SK-N-SH treated with all-trans-retinoic acid at 6 μM for 48 hours (cell line): ENCODE data around the gene CNP.

Experiments
- ATAC-seq: fragments of 200-7000 bp; cut with Tn5 transposase; 3 replicates; pipeline ENCODE4 v1.9.1; 2020; ENCODE audit warnings: mild to moderate bottlenecking, moderate library complexity
- ARNTL ChIP-seq: fragments of 450-650 bp; formaldehyde crosslinking; IDR thresholded peaks from 2 replicates; pipeline ENCODE4 v1.5.0; 2020; ENCODE audit warnings: low read depth, mild to moderate bottlenecking, moderate library complexity, borderline replicate concordance
- BACH2 ChIP-seq: fragments of 250-450 bp; sonication (Bioruptor Pico); IDR thresholded peaks from 2 replicates; pipeline ENCODE4 v1.9.0; 2021; ENCODE audit warnings: mild to moderate bottlenecking, borderline replicate concordance
- CREB5 ChIP-seq: fragments of 250-450 bp; sonication (Bioruptor Pico); IDR thresholded peaks from 2 replicates; pipeline ENCODE4 v1.5.1; 2020; ENCODE audit warnings: low read depth, mild to moderate bottlenecking, moderate library complexity
- CSDC2 ChIP-seq: fragments of 250-450 bp; sonication (Bioruptor Pico); IDR thresholded peaks from 2 replicates; pipeline ENCODE4 v1.5.0; 2020; ENCODE audit warnings: mild to moderate bottlenecking, moderate library complexity
- CSRNP3 ChIP-seq: fragments of 250-450 bp; sonication (Bioruptor Pico); IDR thresholded peaks from 2 replicates; pipeline ENCODE4 v1.5.1; 2021; ENCODE audit warnings: mild to moderate bottlenecking, moderate library complexity
- ESRRG ChIP-seq: fragments of 250-450 bp; sonication (Bioruptor Pico); IDR thresholded peaks from 2 replicates; pipeline ENCODE4 v1.6.1; 2021; ENCODE audit warnings: mild to moderate bottlenecking
- GLIS3 ChIP-seq: fragments of 250-450 bp; sonication (Bioruptor Pico); IDR thresholded peaks from 2 replicates; pipeline ENCODE4 v1.5.0; 2020; ENCODE audit warnings: mild to moderate bottlenecking, moderate library complexity
- ISL1 ChIP-seq: fragments of 250-450 bp; sonication (Bioruptor Pico); IDR thresholded peaks from 2 replicates; pipeline ENCODE4 v2.1.2; 2022; ENCODE audit warnings: mild to moderate bottlenecking, moderate library complexity
- OSR1 ChIP-seq: fragments of 250-450 bp; sonication (Bioruptor Pico); IDR thresholded peaks from 2 replicates; pipeline ENCODE4 v1.8.0; 2022; ENCODE audit warnings: moderate library complexity, mild to moderate bottlenecking, inconsistent platforms
- PATZ1 ChIP-seq: fragments of 250-450 bp; sonication (Bioruptor Pico); IDR thresholded peaks from 2 replicates; pipeline ENCODE4 v1.8.0; 2020; ENCODE audit warnings: mild to moderate bottlenecking, moderate library complexity, borderline replicate concordance
- POU6F1 ChIP-seq: fragments of 250-450 bp; sonication (Bioruptor Pico); IDR thresholded peaks from 2 replicates; pipeline ENCODE4 v1.8.0; 2021; ENCODE audit warnings: low read depth, mild to moderate bottlenecking, moderate library complexity, borderline replicate concordance
- PPARA ChIP-seq: fragments of 250-450 bp; sonication (Bioruptor Pico); IDR thresholded peaks from 2 replicates; pipeline ENCODE4 v1.5.0; 2020; ENCODE audit warnings: mild to moderate bottlenecking, borderline replicate concordance
- SNAI2 ChIP-seq: fragments of 250-450 bp; sonication (Bioruptor Pico); IDR thresholded peaks from 2 replicates; pipeline ENCODE4 v1.5.0; 2020; ENCODE audit warnings: mild to moderate bottlenecking, moderate library complexity
- TCF4 ChIP-seq: fragments of 250-450 bp; sonication (Bioruptor Pico); IDR thresholded peaks from 2 replicates; pipeline ENCODE4 v1.8.0; 2021; ENCODE audit warnings: mild to moderate bottlenecking, moderate library complexity, borderline replicate concordance
- TOX ChIP-seq: fragments of 250-450 bp; sonication (Bioruptor Pico); IDR thresholded peaks from 2 replicates; pipeline ENCODE4 v1.8.0; 2021; ENCODE audit warnings: mild to moderate bottlenecking, moderate library complexity, borderline replicate concordance
- TSHZ2 ChIP-seq: fragments of 250-450 bp; sonication (Bioruptor Pico); IDR thresholded peaks from 2 replicates; pipeline ENCODE4 v1.5.0; 2020; ENCODE audit warnings: mild to moderate bottlenecking, moderate library complexity
- ZC3H10 ChIP-seq: fragments of 250-450 bp; sonication (Bioruptor Pico); IDR thresholded peaks from 2 replicates; pipeline ENCODE4 v1.5.1; 2021; ENCODE audit warnings: mild to moderate bottlenecking, moderate library complexity
- ZFP30 ChIP-seq: fragments of 450-650 bp; formaldehyde crosslinking; IDR thresholded peaks from 2 replicates; pipeline ENCODE4 v1.5.0; 2022; ENCODE audit warnings: mild to moderate bottlenecking, moderate library complexity
- ZNF565 ChIP-seq: fragments of 450-650 bp; formaldehyde crosslinking; conservative IDR thresholded peaks from 2 replicates; pipeline ENCODE4 v1.5.0; 2020; ENCODE audit warnings: low read depth, mild to moderate bottlenecking, moderate library complexity
- ZNF70 ChIP-seq: fragments of 450-650 bp; formaldehyde crosslinking; IDR thresholded peaks from 2 replicates; pipeline ENCODE4 v1.5.0; 2020; ENCODE audit warnings: mild to moderate bottlenecking, moderate library complexity
- ZNF8 ChIP-seq: fragments of 450-650 bp; formaldehyde crosslinking; IDR thresholded peaks from 2 replicates; pipeline ENCODE4 v1.5.0; 2020; ENCODE audit warnings: mild to moderate bottlenecking, moderate library complexity

CNP gene

GRCh38 chr17:42025191-42025579 lies 58.6 kb downstream of the CNP start:
- ATAC-seq: no peak; the same call in 2 of the 3 replicates
- TF ChIP-seq CSDC2 (no peak), CSRNP3 (CRISPR knock-in tag) (no peak), ARNTL (CRISPR knock-in tag) (no peak), GLIS3 (CRISPR knock-in tag) (no peak), ESRRG (CRISPR knock-in tag) (no peak), TCF4 (CRISPR knock-in tag) (no peak), OSR1 (no peak), ISL1 (CRISPR knock-in tag) (no peak), ZFP30 (CRISPR knock-in tag) (no peak), TSHZ2 (CRISPR knock-in tag) (no peak), PATZ1 (no peak), CREB5 (CRISPR knock-in tag) (no peak), ZNF565 (CRISPR knock-in tag) (no peak), ZC3H10 (CRISPR knock-in tag) (no peak)

GRCh38 chr17:42025936-42026335 lies 59.3 kb downstream of the CNP start:
- no peak for TF ChIP-seq ISL1 (CRISPR knock-in tag)
- no peak for TF ChIP-seq PPARA (CRISPR knock-in tag)
- no peak for TF ChIP-seq ARNTL (CRISPR knock-in tag)
- no peak for TF ChIP-seq PATZ1
- no peak for TF ChIP-seq SNAI2 (CRISPR knock-in tag)
- TF ChIP-seq BACH2 (CRISPR knock-in tag): no peak
- no peak for TF ChIP-seq CREB5 (CRISPR knock-in tag)
- TF ChIP-seq ZNF8 (CRISPR knock-in tag): no peak
- TF ChIP-seq TSHZ2 (CRISPR knock-in tag): no peak
- no peak for TF ChIP-seq TCF4 (CRISPR knock-in tag)
- TF ChIP-seq ZC3H10 (CRISPR knock-in tag): no peak
- TF ChIP-seq ZNF70: no peak
- no peak for TF ChIP-seq CSRNP3 (CRISPR knock-in tag)
- TF ChIP-seq GLIS3 (CRISPR knock-in tag): no peak
- no peak for TF ChIP-seq POU6F1 (CRISPR knock-in tag)
- TF ChIP-seq ZNF565 (CRISPR knock-in tag): no peak
- no peak for TF ChIP-seq CSDC2
- no peak for TF ChIP-seq OSR1
- no peak for TF ChIP-seq ZFP30 (CRISPR knock-in tag)
- no peak for TF ChIP-seq TOX (CRISPR knock-in tag)
- ATAC-seq: no peak
